K562 (cell line): Measurements from ENCODE around the gene TRMT44. TPM values are rescaled to one million over a fixed set of nuclear protein-coding genes. Genes with fewer than 3 reads are reported as not detected.

Source experiments
- CBX1 ChIP-seq: sonication (generic); IDR thresholded peaks from 2 replicates; pipeline ENCODE4 v1.6.1; 2016; ENCODE audit warnings: antibody characterized with exemption, low read depth, mild to moderate bottlenecking
- CREB3L1 ChIP-seq: fragments of 450-650 bp; IDR thresholded peaks from 2 replicates; pipeline ENCODE4 v1.6.1; 2014; ENCODE audit warnings: low read depth, mild to moderate bottlenecking, moderate library complexity, borderline replicate concordance
- DACH1 ChIP-seq: fragments of 450-650 bp; IDR thresholded peaks from 2 replicates; pipeline ENCODE4 v1.6.1; 2018; ENCODE audit not compliant: partially characterized antibody
- DDX20 ChIP-seq: fragments of 450-650 bp; IDR thresholded peaks from 2 replicates; pipeline ENCODE4 v1.6.1; 2016; ENCODE audit warnings: missing genetic modification characterization, low read depth, mild to moderate bottlenecking, missing compliant biosample characterization, moderate library complexity
- ELF2 ChIP-seq: fragments of 250-450 bp; sonication (Bioruptor Pico); IDR thresholded peaks from 2 replicates; pipeline ENCODE4 v1.5.0; 2021; ENCODE audit warnings: mild to moderate bottlenecking
- FOXM1 ChIP-seq, 2 experiments: fragments of 450-650 bp in 1 of 2; sonication (generic) in 1 of 2; formaldehyde crosslinking in 1 of 2; IDR thresholded peaks; 2 replicates each; pipeline versions ENCODE4 v1.6.1 to v1.9.0; 2017 to 2022; ENCODE audit warnings: low read depth in 2 of 2, mild to moderate bottlenecking in 2 of 2, missing genetic modification reagents in 1 of 2, moderate library complexity in 1 of 2
- GABPA ChIP-seq: fragments of 200-800 bp; sonication (Bioruptor generic); conservative IDR thresholded peaks from 2 replicates; pipeline ENCODE4 v1.6.1; 2016; ENCODE audit warnings: low read depth, missing genetic modification characterization, missing compliant biosample characterization
- HCFC1 ChIP-seq: IDR thresholded peaks from 2 replicates; pipeline ENCODE4 v1.6.1; 2012; ENCODE audit warnings: low read depth, low read length, improper control_type of control experiment
- ID3 ChIP-seq, 2 experiments: fragments of 250-450 bp in 1 of 2; fragments of 450-650 bp in 1 of 2; sonication (Bioruptor Pico) in 1 of 2; IDR thresholded peaks; 2 replicates each; pipeline versions ENCODE4 v1.6.1 to v1.8.0; 2016 to 2021; ENCODE audit warnings: mild to moderate bottlenecking in 2 of 2, moderate library complexity in 2 of 2, missing compliant biosample characterization in 1 of 2, missing genetic modification characterization in 1 of 2
- KLF6 ChIP-seq: fragments of 250-450 bp; sonication (Bioruptor Pico); IDR thresholded peaks from 2 replicates; pipeline ENCODE4 v1.4.0; 2020; ENCODE audit warnings: mild to moderate bottlenecking, moderate library complexity, borderline replicate concordance
- MAFK ChIP-seq: IDR thresholded peaks from 2 replicates; pipeline ENCODE4 v1.6.1; 2011; ENCODE audit warnings: low read length, improper control_type of control experiment
- MEIS2 ChIP-seq: fragments of 450-650 bp; IDR thresholded peaks from 2 replicates; pipeline ENCODE4 v1.6.1; 2014; ENCODE audit warnings: mild to moderate bottlenecking; ENCODE audit not compliant: partially characterized antibody
- MLLT1 ChIP-seq, 2 experiments: fragments of 450-650 bp; IDR thresholded peaks; 2 replicates each; pipeline ENCODE4 v1.6.1; 2016
- MTA1 ChIP-seq: fragments of 450-650 bp; IDR thresholded peaks from 2 replicates; pipeline ENCODE4 v1.6.1; 2017; ENCODE audit warnings: borderline replicate concordance
- NBN ChIP-seq: fragments of 450-650 bp; IDR thresholded peaks from 2 replicates; pipeline ENCODE4 v1.6.1; 2016; ENCODE audit warnings: low read depth, mild to moderate bottlenecking
- NR2C2 ChIP-seq, 2 experiments: fragments of 200-800 bp in 1 of 2; sonication (Bioruptor generic) in 1 of 2; sonication (generic) in 1 of 2; formaldehyde crosslinking in 1 of 2; IDR thresholded peaks; 2 replicates each; pipeline versions ENCODE4 v1.6.1 to v1.8.0; 2016 to 2022; ENCODE audit warnings: mild to moderate bottlenecking in 1 of 2, missing compliant biosample characterization in 1 of 2, missing genetic modification characterization in 1 of 2, missing genetic modification reagents in 1 of 2
- TEAD4 ChIP-seq, 2 experiments: sonication (generic) in 1 of 2; formaldehyde crosslinking in 1 of 2; IDR thresholded peaks; 2 replicates each; pipeline versions ENCODE4 v1.6.1 to v1.8.0; 2012 to 2022; ENCODE audit warnings: borderline replicate concordance in 1 of 2, inconsistent platforms in 1 of 2, low read length in 1 of 2, mild to moderate bottlenecking in 1 of 2, missing genetic modification reagents in 1 of 2
- ZBTB8A ChIP-seq: fragments of 450-650 bp; IDR thresholded peaks from 2 replicates; pipeline ENCODE4 v1.6.1; 2018; ENCODE audit warnings: mild to moderate bottlenecking, moderate library complexity; ENCODE audit not compliant: partially characterized antibody
- ZFPM2 ChIP-seq: fragments of 250-450 bp; sonication (Bioruptor Pico); IDR thresholded peaks from 2 replicates; pipeline ENCODE4 v1.5.1; 2022; ENCODE audit warnings: mild to moderate bottlenecking
- ZNF12 ChIP-seq: sonication (generic); formaldehyde crosslinking; IDR thresholded peaks from 2 replicates; pipeline ENCODE4 v1.4.0; 2020; ENCODE audit warnings: mild to moderate bottlenecking, missing genetic modification reagents
- ZNF507 ChIP-seq: conservative IDR thresholded peaks from 2 replicates; pipeline ENCODE4 v1.6.1; 2017; ENCODE audit warnings: missing genetic modification characterization, missing compliant biosample characterization
- ZSCAN29 ChIP-seq: fragments of 450-650 bp; IDR thresholded peaks from 2 replicates; pipeline ENCODE4 v1.6.1; 2017
- polyA plus RNA-seq, 8 experiments: library from polyadenylated mRNA; depleted of rRNA in 4 of 8; stranded (reverse) in 5 of 8; unstranded in 3 of 8; fragments of >200 nt; fragmentation: Nextera tagmentation in 2 of 8; fragmentation: Illumina TruSeq in 1 of 8; extraction: Ambion mirVana in 2 of 8; extraction: Trizol in 1 of 8; gene quantifications; 2 replicates each; pipeline versions ENCODE4 v1.2.1 to v1.2.3, GENCODE V29; 2011 to 2014; ENCODE audit warnings: inconsistent platforms in 1 of 8, missing spikeins in 1 of 8
- total RNA-seq, 7 experiments: library from RNA; depleted of rRNA in 6 of 7; stranded (reverse); fragments of >200 nt in 6 of 7; fragmentation: Illumina TruSeq in 2 of 7; extraction: Trizol in 2 of 7; gene quantifications; 2 replicates each; pipeline versions ENCODE4 v1.2.1 to v1.2.3, GENCODE V29; 2011 to 2021; ENCODE audit warnings: low replicate concordance in 1 of 7
- TF ChIP-seq, protein P1 (sequence below): fragments of 450-650 bp; IDR thresholded peaks from 2 replicates; pipeline ENCODE4 v1.6.1; 2016

TRMT44 gene
- total and polyA plus RNA-seq, 9 of the 15 experiments (the other 6 are each of a cell fraction or from before 2014, with no cell fraction given): 1.2 to 18.6 (median 10.0) TPM

DNA sequence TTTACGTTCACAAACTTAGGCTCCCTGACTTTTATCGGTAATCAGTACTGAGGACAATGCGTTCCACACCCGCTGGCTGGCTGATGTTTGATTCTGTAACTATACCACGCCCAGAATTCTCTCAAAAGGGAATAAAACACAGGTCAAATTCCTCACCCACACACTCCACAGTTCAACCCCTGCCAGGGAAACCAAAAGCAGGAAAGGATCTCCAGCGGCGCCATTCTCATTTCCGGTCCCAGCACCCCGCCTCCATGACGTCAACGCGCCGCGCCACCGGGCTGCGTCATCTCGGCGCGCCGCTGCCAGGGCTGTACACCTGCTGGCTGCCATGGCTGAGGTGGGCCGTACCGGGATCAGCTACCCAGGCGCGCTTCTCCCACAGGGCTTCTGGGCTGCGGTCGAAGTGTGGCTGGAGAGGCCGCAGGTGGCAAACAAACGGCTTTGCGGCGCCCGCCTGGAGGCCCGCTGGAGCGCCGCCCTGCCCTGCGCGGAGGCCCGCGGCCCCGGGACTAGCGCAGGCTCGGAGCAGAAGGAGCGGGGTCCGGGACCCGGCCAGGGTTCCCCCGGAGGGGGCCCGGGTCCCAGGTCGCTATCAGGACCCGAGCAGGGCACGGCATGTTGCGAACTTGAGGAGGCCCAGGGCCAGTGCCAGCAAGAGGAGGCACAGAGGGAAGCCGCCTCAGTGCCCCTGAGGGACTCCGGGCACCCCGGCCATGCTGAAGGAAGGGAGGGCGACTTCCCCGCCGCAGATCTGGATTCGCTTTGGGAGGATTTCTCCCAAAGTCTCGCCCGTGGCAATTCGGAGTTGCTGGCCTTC, at the start of gene TRMT44, which contains the start of gene ACOX3 (continued):
- TF ChIP-seq NBN: peak; percentile 89
- no peak for TF ChIP-seq ZFPM2 (CRISPR knock-in tag)
- no peak for TF ChIP-seq ZNF507 (tag)
- TF ChIP-seq ZBTB8A: no peak
- TF ChIP-seq ZSCAN29: no peak
- no peak for TF ChIP-seq DDX20 (tag)
- TF ChIP-seq ELF2: peak; percentile 94
- TF ChIP-seq NR2C2 (CRISPR knock-in tag; IDR thresholded peaks at IDR 0.05): no peak
- 0 out of 2 replicates have a peak, but pooled peaks have one; percentile 54 for TF ChIP-seq NR2C2 (tag; IDR thresholded peaks at IDR 0.05)
- no peak for TF ChIP-seq DACH1
- TF ChIP-seq CBX1: no peak
- TF ChIP-seq HCFC1: peak; percentile 92
- no peak for TF ChIP-seq MEIS2
- no peak for TF ChIP-seq CREB3L1
- no peak for TF ChIP-seq FOXM1 (IDR thresholded peaks at IDR 0.05; ENCODE audit: low read depth)
- TF ChIP-seq FOXM1 (CRISPR knock-in tag; IDR thresholded peaks at IDR 0.05; ENCODE audit: low read depth): peak; percentile 81; the same call in 1 of the 2 replicates
- TF ChIP-seq, protein P1, sequence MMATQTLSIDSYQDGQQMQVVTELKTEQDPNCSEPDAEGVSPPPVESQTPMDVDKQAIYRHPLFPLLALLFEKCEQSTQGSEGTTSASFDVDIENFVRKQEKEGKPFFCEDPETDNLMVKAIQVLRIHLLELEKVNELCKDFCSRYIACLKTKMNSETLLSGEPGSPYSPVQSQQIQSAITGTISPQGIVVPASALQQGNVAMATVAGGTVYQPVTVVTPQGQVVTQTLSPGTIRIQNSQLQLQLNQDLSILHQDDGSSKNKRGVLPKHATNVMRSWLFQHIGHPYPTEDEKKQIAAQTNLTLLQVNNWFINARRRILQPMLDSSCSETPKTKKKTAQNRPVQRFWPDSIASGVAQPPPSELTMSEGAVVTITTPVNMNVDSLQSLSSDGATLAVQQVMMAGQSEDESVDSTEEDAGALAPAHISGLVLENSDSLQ: no peak
- TF ChIP-seq MTA1: peak; percentile 100
- peak; percentile 79; the same call in 1 of the 2 replicates for TF ChIP-seq ZNF12
- no peak for TF ChIP-seq ID3 (CRISPR knock-in tag; IDR thresholded peaks at IDR 0.05)
- no peak for TF ChIP-seq ID3 (tag; IDR thresholded peaks at IDR 0.05)
- no peak; the same call in 1 of the 2 replicates for TF ChIP-seq MAFK
- TF ChIP-seq GABPA (tag): peak; percentile 94
- no peak for TF ChIP-seq KLF6 (CRISPR knock-in tag)
- no peak; the same call in 1 of the 2 replicates for TF ChIP-seq TEAD4 (IDR thresholded peaks at IDR 0.05; ENCODE audit: low read length)
- no peak for TF ChIP-seq TEAD4 (CRISPR knock-in tag; IDR thresholded peaks at IDR 0.05; ENCODE audit: borderline replicate concordance)
- peak in 1 of 2 experiments; percentile 74; a peak in 1 of 4 replicates for TF ChIP-seq MLLT1 (IDR thresholded peaks at IDR 0.05)
